OCI-LY7 (cell line): ENCODE data around the gene AMY1A.

Experiments
- EZH2phosphoT487 ChIP-seq: fragments of 200-600 bp; sonication (generic); IDR thresholded peaks from 2 replicates; pipeline ENCODE4 v1.6.1; 2018; ENCODE audit warnings: low read depth, borderline replicate concordance, mild to moderate bottlenecking, mixed run types, antibody characterized with exemption, low read length, moderate library complexity, mixed read lengths
- TF ChIP-seq, protein P1 (sequence below): fragments of 200-600 bp; sonication (generic); conservative IDR thresholded peaks from 2 replicates; pipeline ENCODE4 v1.5.1; 2014; ENCODE audit warnings: mild to moderate bottlenecking, antibody characterized with exemption, low read length, moderate library complexity, mixed read lengths

GRCh38 chr1:103616362-103616761, 39.2 kb upstream of the AMY1A start:
- TF ChIP-seq, protein P1, sequence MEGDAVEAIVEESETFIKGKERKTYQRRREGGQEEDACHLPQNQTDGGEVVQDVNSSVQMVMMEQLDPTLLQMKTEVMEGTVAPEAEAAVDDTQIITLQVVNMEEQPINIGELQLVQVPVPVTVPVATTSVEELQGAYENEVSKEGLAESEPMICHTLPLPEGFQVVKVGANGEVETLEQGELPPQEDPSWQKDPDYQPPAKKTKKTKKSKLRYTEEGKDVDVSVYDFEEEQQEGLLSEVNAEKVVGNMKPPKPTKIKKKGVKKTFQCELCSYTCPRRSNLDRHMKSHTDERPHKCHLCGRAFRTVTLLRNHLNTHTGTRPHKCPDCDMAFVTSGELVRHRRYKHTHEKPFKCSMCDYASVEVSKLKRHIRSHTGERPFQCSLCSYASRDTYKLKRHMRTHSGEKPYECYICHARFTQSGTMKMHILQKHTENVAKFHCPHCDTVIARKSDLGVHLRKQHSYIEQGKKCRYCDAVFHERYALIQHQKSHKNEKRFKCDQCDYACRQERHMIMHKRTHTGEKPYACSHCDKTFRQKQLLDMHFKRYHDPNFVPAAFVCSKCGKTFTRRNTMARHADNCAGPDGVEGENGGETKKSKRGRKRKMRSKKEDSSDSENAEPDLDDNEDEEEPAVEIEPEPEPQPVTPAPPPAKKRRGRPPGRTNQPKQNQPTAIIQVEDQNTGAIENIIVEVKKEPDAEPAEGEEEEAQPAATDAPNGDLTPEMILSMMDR, result no peak
- TF ChIP-seq EZH2phosphoT487, result no peak
